Panc1 (cell line): ENCODE results near the gene FLT1.

ENCODE experiments used
- CTCF ChIP-seq: fragments of 450-650 bp; IDR thresholded peaks from 2 replicates; pipeline ENCODE4 v1.5.1; 2017; ENCODE audit warnings: mild to moderate bottlenecking
- POLR2AphosphoS5 ChIP-seq: IDR thresholded peaks from 2 replicates; pipeline ENCODE4 v1.6.1; 2012; ENCODE audit warnings: mild to moderate bottlenecking, low read depth, low read length, moderate library complexity

GRCh38 chr13:28531845-28532387, 37.0 kb upstream of the FLT1 start:
- no peak for TF ChIP-seq CTCF
- no peak for TF ChIP-seq POLR2AphosphoS5
